Mesenchymal stem cell (in vitro differentiated cells and primary cell): ENCODE results near the gene LTO1.

ENCODE experiments used
- DNase-seq: peaks from one replicate; pipeline ENCODE4 v3.0.0-alpha.2; 2013
- H2AFZ ChIP-seq: one replicate; pipeline ENCODE4 v1.6.1; 2013; ENCODE audit warnings: low read depth, mild to moderate bottlenecking, control low read depth, inconsistent platforms, low read length, moderate library complexity
- H2AK5ac ChIP-seq: 2 replicates; pipeline ENCODE4 v1.6.1; 2013; ENCODE audit warnings: low read length, moderate library complexity, mild to moderate bottlenecking, inconsistent platforms; ENCODE audit not compliant: severe bottlenecking
- H2BK120ac ChIP-seq: one replicate; pipeline ENCODE4 v1.6.1; 2013; ENCODE audit warnings: low read depth, mild to moderate bottlenecking, inconsistent platforms, low read length, moderate library complexity
- H2BK12ac ChIP-seq, 2 experiments: one replicate each; pipeline ENCODE4 v1.6.1; 2013; ENCODE audit warnings: inconsistent platforms in 2 of 2, low read length in 2 of 2, mild to moderate bottlenecking in 2 of 2, moderate library complexity in 2 of 2, control low read depth in 1 of 2
- H2BK15ac ChIP-seq: one replicate; pipeline ENCODE4 v1.6.1; 2013; ENCODE audit warnings: mild to moderate bottlenecking, low read depth, inconsistent platforms; ENCODE audit not compliant: poor library complexity, severe bottlenecking
- H2BK5ac ChIP-seq: 2 replicates; pipeline ENCODE4 v1.6.1; 2013; ENCODE audit warnings: low read depth, mild to moderate bottlenecking, low read length, control low read depth, inconsistent platforms; ENCODE audit not compliant: poor library complexity, severe bottlenecking
- H3K14ac ChIP-seq, 2 experiments: one replicate each; pipeline ENCODE4 v1.6.1; 2013; ENCODE audit warnings: inconsistent platforms in 2 of 2, low read length in 2 of 2, control low read depth in 1 of 2, mild to moderate bottlenecking in 1 of 2, moderate library complexity in 1 of 2
- H3K18ac ChIP-seq, 2 experiments: one replicate each; pipeline ENCODE4 v1.6.1; 2013; ENCODE audit warnings: inconsistent platforms in 2 of 2, low read length in 2 of 2, control low read depth in 1 of 2, low read depth in 1 of 2, mild to moderate bottlenecking in 1 of 2
- H3K23ac ChIP-seq, 2 experiments: one replicate each; pipeline ENCODE4 v1.6.1; 2013; ENCODE audit warnings: inconsistent platforms in 2 of 2, low read length in 2 of 2, mild to moderate bottlenecking in 2 of 2, moderate library complexity in 2 of 2, control low read depth in 1 of 2
- H3K27ac ChIP-seq: 2 replicates; pipeline ENCODE4 v1.5.1; 2013; ENCODE audit warnings: mild to moderate bottlenecking, moderate library complexity, low read length, control low read depth, inconsistent platforms; ENCODE audit not compliant: poor library complexity, severe bottlenecking
- H3K27me3 ChIP-seq, 2 experiments: 2 replicates each; pipeline versions ENCODE4 v1.6.1 to v1.7.0; 2013; ENCODE audit warnings: low read length in 2 of 2, mild to moderate bottlenecking in 2 of 2, moderate library complexity in 2 of 2, control low read depth in 1 of 2, inconsistent platforms in 1 of 2; ENCODE audit not compliant: control insufficient read depth in 1 of 2, insufficient read depth in 1 of 2
- H3K36me3 ChIP-seq, 2 experiments: 2 replicates each; pipeline versions ENCODE4 v1.6.1 to v1.7.0; 2013; ENCODE audit warnings: low read length in 2 of 2, control low read depth in 1 of 2, inconsistent platforms in 1 of 2, low read depth in 1 of 2, mild to moderate bottlenecking in 1 of 2; ENCODE audit not compliant: insufficient read depth in 2 of 2, control insufficient read depth in 1 of 2
- H3K4ac ChIP-seq, 2 experiments: one replicate each; pipeline ENCODE4 v1.6.1; 2013; ENCODE audit warnings: inconsistent platforms in 2 of 2, low read length in 2 of 2, mild to moderate bottlenecking in 2 of 2, moderate library complexity in 2 of 2, control low read depth in 1 of 2, low read depth in 1 of 2
- H3K4me1 ChIP-seq: 2 replicates; pipeline ENCODE4 v1.6.1; 2013; ENCODE audit warnings: low read depth, low read length, control low read depth; ENCODE audit not compliant: control insufficient read depth, insufficient read depth
- H3K4me2 ChIP-seq: 2 replicates; pipeline ENCODE4 v1.6.1; 2013; ENCODE audit warnings: low read length, mild to moderate bottlenecking, inconsistent platforms; ENCODE audit not compliant: poor library complexity, severe bottlenecking
- H3K4me3 ChIP-seq, 2 experiments: 2 replicates each; pipeline versions ENCODE4 v1.5.1 to v1.7.0; 2013; ENCODE audit warnings: low read length in 2 of 2, mild to moderate bottlenecking in 2 of 2, control low read depth in 1 of 2, low read depth in 1 of 2; ENCODE audit not compliant: insufficient read depth in 1 of 2
- H3K79me1 ChIP-seq: replicated peaks from 2 replicates; pipeline ENCODE4 v1.6.1; 2013; ENCODE audit warnings: mild to moderate bottlenecking, control low read depth, low read length, inconsistent platforms; ENCODE audit not compliant: poor library complexity, severe bottlenecking
- H3K9ac ChIP-seq: 2 replicates; pipeline ENCODE4 v1.7.0; 2013; ENCODE audit warnings: mild to moderate bottlenecking, low read length, moderate library complexity
- H3K9me3 ChIP-seq: 2 replicates; pipeline ENCODE4 v1.7.0; 2013; ENCODE audit warnings: mild to moderate bottlenecking, low read length; ENCODE audit not compliant: control insufficient read depth
- H4K8ac ChIP-seq: one replicate; pipeline ENCODE4 v1.6.1; 2013; ENCODE audit warnings: inconsistent platforms, mild to moderate bottlenecking, low read length, moderate library complexity
- H4K91ac ChIP-seq: one replicate; pipeline ENCODE4 v1.6.1; 2013; ENCODE audit warnings: mild to moderate bottlenecking, low read length, inconsistent platforms
- WGBS: methylation state at CpG from one replicate; pipeline ENCODE4 v1.1.7; 2013; ENCODE audit warnings: mixed read lengths; 5-methylcytosine and 5-hydroxymethylcytosine counted together

Gene LTO1

GRCh38 chr11:69637198-69637940, 37.8 kb downstream of the LTO1 start:
- DNase-seq: no peak
- Histone ChIP-seq H3K27me3 (peaks cover 0 to 10% of the 10 kb centered on the region in 2 experiments), H4K91ac (peak overlapping the region; percentile 92), H2BK120ac (peak overlapping the region; percentile 99), H3K27ac (no peak overlapping the region), H2AK5ac (peak overlapping the region; percentile 8), H3K23ac (no peak overlapping the region), H3K4me1 (peaks cover 31% of the 10 kb centered on the region), H3K4ac (peak overlapping the region; percentile 85 to 97), H3K9me3 (no peaks in the 10 kb centered on the region), H2AFZ (no peak overlapping the region), H3K4me3 (peak overlapping the region; percentile 11 to 99), H2BK5ac (peak overlapping the region; percentile 10), H3K79me1 (peaks cover 5% of the 10 kb centered on the region), H3K36me3 (no peaks in the 10 kb centered on the region), H3K14ac (no peak overlapping the region), H3K9ac (peak overlapping the region; percentile 97), H3K4me2 (peak overlapping the region; percentile 88), H4K8ac (peak overlapping the region; percentile 97), H2BK15ac (peak overlapping the region; percentile 99), H2BK12ac (peak overlapping the region; percentile 51 to 100), H3K18ac (peak overlapping the region; percentile 92 to 94)
- WGBS: 12% methylated on average over 65 of the region's 67 CpGs

- Histone ChIP-seq H3K79me1 (peaks cover 5% of the 10 kb centered on the region), H3K23ac (peak overlapping the region in 1 of 2 experiments; percentile 71), H2AFZ (peak overlapping the region; percentile 60), H2AK5ac (peak overlapping the region; percentile 31), H3K18ac (peak overlapping the region; percentile 86 to 94), H2BK15ac (peak overlapping the region; percentile 99), H3K4me1 (peaks cover 31% of the 10 kb centered on the region), H2BK12ac (peak overlapping the region; percentile 90 to 100), H3K4ac (peak overlapping the region; percentile 85 to 97), H3K4me2 (peak overlapping the region; percentile 88), H4K91ac (peak overlapping the region; percentile 92), H2BK5ac (peak overlapping the region; percentile 71), H4K8ac (peak overlapping the region; percentile 97), H3K9ac (peak overlapping the region; percentile 97), H3K4me3 (peak overlapping the region; percentile 24 to 99), H2BK120ac (peak overlapping the region; percentile 99), H3K36me3 (no peaks in the 10 kb centered on the region), H3K27ac (peak overlapping the region; percentile 43), H3K14ac (peak overlapping the region in 1 of 2 experiments; percentile 58), H3K9me3 (no peaks in the 10 kb centered on the region), H3K27me3 (peaks cover 0 to 10% of the 10 kb centered on the region in 2 experiments)
- 6% methylated on average over 57 of the region's 63 CpGs for whole genome bisulfite sequencing
- DNase-seq: peak; percentile 88
Observed at GRCh38 chr11:69636512-69637197, 38.5 kb downstream of the LTO1 start.

- Histone ChIP-seq H3K4ac (peak overlapping the region; percentile 10 to 83), H2AK5ac (peak overlapping the region; percentile 11), H3K14ac (no peak overlapping the region), H3K18ac (peak overlapping the region; percentile 80 to 86), H2BK12ac (peak overlapping the region; percentile 90 to 92), H4K91ac (peak overlapping the region; percentile 87), H3K36me3 (no peaks in the 10 kb centered on the region), H2BK120ac (peak overlapping the region; percentile 90), H3K9me3 (no peaks in the 10 kb centered on the region), H3K9ac (peak overlapping the region; percentile 97), H3K4me3 (peak overlapping the region; percentile 24 to 99), H3K4me2 (peak overlapping the region; percentile 88), H2BK5ac (peak overlapping the region; percentile 35), H2BK15ac (peak overlapping the region; percentile 82), H3K27me3 (peaks cover 0 to 10% of the 10 kb centered on the region in 2 experiments), H3K27ac (peak overlapping the region; percentile 30), H3K23ac (peak overlapping the region in 1 of 2 experiments; percentile 14), H3K79me1 (peaks cover 5% of the 10 kb centered on the region), H4K8ac (peak overlapping the region; percentile 69), H2AFZ (peak overlapping the region; percentile 60), H3K4me1 (peaks cover 31% of the 10 kb centered on the region)
- WGBS: 8% methylated on average over 16 of the region's 17 CpGs
- DNase-seq: no peak
Observed at GRCh38 chr11:69635804-69636511, 39.2 kb downstream of the LTO1 start.
